HUES6 (cell line): ENCODE measurements around the gene KCNK2.
A peak's percentile ranks its signal among the peaks of the same experiment; 100 is the strongest.

Source experiments
- H3K27ac ChIP-seq: 2 replicates; pipeline ENCODE4 v1.7.0; 2013; ENCODE audit warnings: low read depth, mild to moderate bottlenecking, low read length, inconsistent platforms
- H3K27me3 ChIP-seq: 2 replicates; pipeline ENCODE4 v1.6.1; 2013; ENCODE audit warnings: low read length; ENCODE audit not compliant: control insufficient read depth, insufficient read depth
- H3K36me3 ChIP-seq: 2 replicates; pipeline ENCODE4 v1.6.1; 2013; ENCODE audit warnings: low read length; ENCODE audit not compliant: control insufficient read depth, insufficient read depth
- H3K4me1 ChIP-seq: 2 replicates; pipeline ENCODE4 v1.6.1; 2013; ENCODE audit warnings: low read length; ENCODE audit not compliant: control insufficient read depth, insufficient read depth
- H3K4me3 ChIP-seq: 2 replicates; pipeline ENCODE4 v1.5.1; 2013; ENCODE audit warnings: low read depth, low read length
- H3K9ac ChIP-seq: one replicate; pipeline ENCODE4 v1.6.1; 2013; ENCODE audit warnings: mild to moderate bottlenecking, low read length
- H3K9me3 ChIP-seq: 2 replicates; pipeline ENCODE4 v1.6.1; 2013; ENCODE audit warnings: low read depth, low read length; ENCODE audit not compliant: control insufficient read depth, insufficient read depth

Gene KCNK2, protein sequence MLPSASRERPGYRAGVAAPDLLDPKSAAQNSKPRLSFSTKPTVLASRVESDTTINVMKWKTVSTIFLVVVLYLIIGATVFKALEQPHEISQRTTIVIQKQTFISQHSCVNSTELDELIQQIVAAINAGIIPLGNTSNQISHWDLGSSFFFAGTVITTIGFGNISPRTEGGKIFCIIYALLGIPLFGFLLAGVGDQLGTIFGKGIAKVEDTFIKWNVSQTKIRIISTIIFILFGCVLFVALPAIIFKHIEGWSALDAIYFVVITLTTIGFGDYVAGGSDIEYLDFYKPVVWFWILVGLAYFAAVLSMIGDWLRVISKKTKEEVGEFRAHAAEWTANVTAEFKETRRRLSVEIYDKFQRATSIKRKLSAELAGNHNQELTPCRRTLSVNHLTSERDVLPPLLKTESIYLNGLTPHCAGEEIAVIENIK

GRCh38 chr1:215082532-215083382 lies at the start of gene KCNK2:
KCNK2 (plus strand) TSS chr1:215082737; CDS start chr1:215083386, 649 bp downstream.
- Histone ChIP-seq H3K9ac (peak within 1 kb of the TSS; percentile 53), H3K27me3 (peaks cover 98% of the 10 kb centered on the region), H3K9me3 (no peaks in the 10 kb centered on the region), H3K27ac (no peak within 1 kb of the TSS), H3K4me1 (0 out of 2 replicates have a peak, but pooled peaks cover 12% of the 10 kb centered on the region), H3K36me3 (no peaks in the 10 kb centered on the region), H3K4me3 (peak within 1 kb of the TSS; percentile 76)

- no peak overlapping the region for H3K27ac ChIP-seq
- no peak overlapping the region for H3K4me3 ChIP-seq
- no peaks in the 10 kb centered on the region for H3K9me3 ChIP-seq
Observed at GRCh38 chr1:215032911-215033526, 49.5 kb upstream of the KCNK2 start.

DNA sequence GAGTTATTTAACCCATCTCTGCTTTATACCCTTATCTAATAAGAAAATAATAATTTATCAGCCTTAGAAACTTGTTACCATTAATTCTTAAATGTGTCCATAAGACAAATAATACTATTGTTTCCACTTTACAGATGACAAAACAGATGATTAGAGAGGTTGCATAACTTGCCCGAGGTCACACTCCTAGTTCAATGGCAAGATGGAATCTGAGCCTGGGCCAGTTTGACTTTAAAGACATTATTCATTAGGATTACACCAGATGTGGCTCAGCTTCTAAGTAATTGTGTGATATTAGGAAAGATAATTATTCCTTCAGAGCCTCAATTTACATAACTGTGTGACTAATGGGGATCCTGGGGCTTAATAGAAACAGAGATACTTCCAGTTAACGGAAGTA lies 42.3 kb upstream of the KCNK2 start:
- H3K9ac ChIP-seq, result no peak overlapping the region
- no peak overlapping the region for H3K27ac ChIP-seq
- H3K4me1 ChIP-seq, result peaks cover 5% of the 10 kb centered on the region; the same call in 1 of the 2 replicates
- H3K27me3 ChIP-seq, result no peaks in the 10 kb centered on the region
- no peak overlapping the region for H3K4me3 ChIP-seq
- no peaks in the 10 kb centered on the region for H3K9me3 ChIP-seq
- no peaks in the 10 kb centered on the region for H3K36me3 ChIP-seq

More at GRCh38 chr1:215032911-215033526, 49.5 kb upstream of the KCNK2 start:
- Histone ChIP-seq H3K9ac (no peak overlapping the region), H3K27me3 (no peaks in the 10 kb centered on the region), H3K36me3 (no peaks in the 10 kb centered on the region), H3K4me1 (no peaks in the 10 kb centered on the region)

DNA sequence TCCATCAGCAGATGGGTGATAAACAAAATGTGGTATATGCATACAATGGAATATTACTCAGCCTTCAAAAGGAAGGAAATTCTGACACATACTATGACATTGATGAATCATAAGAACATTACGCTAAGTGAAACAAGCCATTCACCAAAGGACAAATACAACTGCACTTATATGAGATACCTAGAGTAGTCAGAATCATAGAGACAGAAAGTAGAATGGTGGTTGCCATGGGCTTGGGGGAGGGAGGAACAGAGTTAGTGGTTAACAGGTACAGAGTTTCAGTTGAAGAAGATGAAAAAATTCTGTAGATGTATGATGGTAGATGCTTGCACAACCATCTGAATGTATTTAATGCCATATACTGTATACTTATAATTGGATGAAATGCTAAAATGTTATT lies 39.1 kb upstream of the KCNK2 start:
- no peaks in the 10 kb centered on the region for H3K36me3 ChIP-seq

DNA sequence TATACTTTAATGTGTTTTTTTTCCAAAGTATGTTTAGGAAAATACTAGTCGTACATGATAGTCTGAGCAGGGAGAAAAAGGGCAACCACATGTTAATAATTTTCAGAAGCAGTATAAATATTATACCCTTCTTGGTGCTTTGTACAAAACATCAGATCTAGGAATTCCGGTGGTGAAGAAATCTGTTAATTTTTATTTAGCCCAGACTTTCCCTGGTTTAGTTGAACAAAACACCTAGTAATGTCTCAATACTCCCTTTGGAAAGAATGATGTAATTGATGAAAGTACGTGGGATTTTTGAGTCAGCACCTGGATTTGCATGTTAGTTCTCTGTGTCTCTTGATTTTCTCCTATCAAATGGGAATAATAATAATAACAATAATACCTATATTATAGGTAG lies 38.4 kb upstream of the KCNK2 start:
- H3K36me3 ChIP-seq, result no peaks in the 10 kb centered on the region
- no peak overlapping the region for H3K27ac ChIP-seq
- no peak overlapping the region for H3K9ac ChIP-seq
- no peaks in the 10 kb centered on the region for H3K27me3 ChIP-seq
- peaks cover 5% of the 10 kb centered on the region; the same call in 1 of the 2 replicates for H3K4me1 ChIP-seq
- no peak overlapping the region for H3K4me3 ChIP-seq
- H3K9me3 ChIP-seq, result no peaks in the 10 kb centered on the region

More for the DNA sequence above, 39.1 kb upstream of the KCNK2 start:
- H3K27me3 ChIP-seq, result no peaks in the 10 kb centered on the region
- peaks cover 5% of the 10 kb centered on the region; the same call in 1 of the 2 replicates for H3K4me1 ChIP-seq
- no peak overlapping the region for H3K27ac ChIP-seq
- no peaks in the 10 kb centered on the region for H3K9me3 ChIP-seq
- no peak overlapping the region for H3K9ac ChIP-seq
- no peak overlapping the region for H3K4me3 ChIP-seq

- no peak overlapping the region for H3K9ac ChIP-seq
- H3K4me1 ChIP-seq, result no peaks in the 10 kb centered on the region
- no peaks in the 10 kb centered on the region for H3K9me3 ChIP-seq
- H3K36me3 ChIP-seq, result no peaks in the 10 kb centered on the region
- no peak overlapping the region for H3K27ac ChIP-seq
- no peaks in the 10 kb centered on the region for H3K27me3 ChIP-seq
- H3K4me3 ChIP-seq, result no peak overlapping the region
Observed at GRCh38 chr1:215045698-215046308, 36.7 kb upstream of the KCNK2 start.

- no peak overlapping the region for H3K27ac ChIP-seq
- no peaks in the 10 kb centered on the region for H3K36me3 ChIP-seq
- no peaks in the 10 kb centered on the region for H3K27me3 ChIP-seq
- H3K4me3 ChIP-seq, result no peak overlapping the region
- no peak overlapping the region for H3K9ac ChIP-seq
- H3K4me1 ChIP-seq, result no peaks in the 10 kb centered on the region; the same call in 1 of the 2 replicates
- H3K9me3 ChIP-seq, result no peaks in the 10 kb centered on the region
Observed at GRCh38 chr1:215052256-215053015, 30.1 kb upstream of the KCNK2 start.

- Histone ChIP-seq H3K27ac (no peak overlapping the region), H3K4me3 (no peak overlapping the region), H3K9me3 (no peaks in the 10 kb centered on the region), H3K36me3 (no peaks in the 10 kb centered on the region), H3K4me1 (no peaks in the 10 kb centered on the region; the same call in 1 of the 2 replicates), H3K27me3 (no peaks in the 10 kb centered on the region), H3K9ac (no peak overlapping the region)
Observed at GRCh38 chr1:215054266-215054665, 28.3 kb upstream of the KCNK2 start.

DNA sequence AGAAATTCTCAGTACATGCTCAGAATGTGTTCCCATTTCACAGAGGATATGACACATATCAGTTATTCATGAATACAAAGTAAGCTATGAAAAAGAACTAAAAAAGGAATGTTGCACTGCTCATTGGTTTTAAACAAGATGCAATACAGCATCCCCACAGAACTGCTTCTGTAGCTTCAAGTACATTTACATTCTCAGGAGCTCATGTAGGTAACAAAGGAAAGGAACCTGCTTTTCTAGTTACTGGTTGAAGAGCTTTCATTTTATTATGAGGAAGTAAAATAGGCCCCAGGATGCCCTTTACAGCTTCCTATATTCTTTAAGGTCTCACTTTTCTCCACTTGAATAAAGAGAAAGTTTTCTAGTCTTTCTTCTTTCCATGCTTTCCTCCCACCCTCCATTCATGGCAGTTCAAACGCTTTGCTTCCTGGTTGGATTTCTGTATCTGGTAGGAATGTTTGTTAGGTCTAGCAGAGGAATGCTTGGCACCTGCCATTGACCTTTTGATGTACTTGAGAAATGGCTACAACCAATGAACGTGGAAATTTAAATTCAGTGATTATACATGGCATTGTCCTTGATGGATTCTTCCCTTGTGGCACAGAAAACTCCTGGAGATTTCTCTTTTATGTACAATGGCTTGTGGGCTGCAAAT lies 27.1 kb upstream of the KCNK2 start:
- H3K27ac ChIP-seq, result no peak overlapping the region
- no peak overlapping the region for H3K9ac ChIP-seq
- no peak overlapping the region for H3K4me3 ChIP-seq

More for the DNA sequence above, 27.1 kb upstream of the KCNK2 start:
- Histone ChIP-seq H3K27me3 (no peaks in the 10 kb centered on the region), H3K9me3 (no peaks in the 10 kb centered on the region), H3K4me1 (no peaks in the 10 kb centered on the region; the same call in 1 of the 2 replicates), H3K36me3 (no peaks in the 10 kb centered on the region)
